GM21576 (cell line): ENCODE data around the gene MYH1.
"Not testable (repeated sequence)": the region's sequence is repeated elsewhere in the genome, so short reads cannot be mapped to it uniquely, and the experiment has no call there.

ENCODE experiments used
- ATAC-seq: cut with Tn5 transposase; IDR thresholded peaks from one replicate; pipeline ENCODE4 v1.9.1; 2021; ENCODE audit warnings: mild to moderate bottlenecking, moderate library complexity; ENCODE audit not compliant: unreplicated experiment

The MYH1 gene

DNA sequence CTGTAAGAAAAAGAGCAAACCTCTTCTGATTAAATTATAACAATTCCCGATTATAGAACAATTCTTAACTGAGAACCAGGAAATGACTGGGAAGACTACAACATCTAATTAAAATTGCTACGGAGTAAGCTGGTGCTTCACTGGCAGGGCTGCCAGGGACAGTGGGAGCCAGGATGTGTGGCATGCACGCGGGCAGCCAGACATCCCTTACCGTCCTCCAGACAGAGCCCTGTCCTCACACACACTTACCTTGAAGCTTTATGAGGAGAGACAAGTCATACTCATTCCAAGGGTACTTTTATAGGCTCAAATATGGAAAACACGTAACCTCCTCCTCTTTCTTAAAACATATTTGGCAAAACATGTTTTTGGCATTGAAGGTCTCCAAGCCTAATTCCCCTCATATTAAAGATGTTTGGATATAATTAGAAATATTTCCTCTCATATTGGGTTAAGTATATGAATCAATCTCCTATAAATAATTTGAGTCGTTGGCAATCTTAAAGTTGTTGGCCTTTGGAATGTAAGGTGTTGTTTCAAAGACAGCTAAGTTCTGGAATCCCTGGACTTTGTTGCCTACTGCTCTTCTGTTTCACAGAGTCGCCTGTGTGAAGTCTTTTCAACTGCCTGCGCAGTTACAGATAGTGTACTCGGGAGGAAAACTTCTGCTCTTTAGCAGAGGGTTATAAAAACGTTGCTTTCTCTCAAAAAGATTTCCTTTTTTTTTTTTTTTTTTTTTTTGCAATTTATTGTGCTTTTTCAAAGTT, at the start of gene MYH1:
TSS of gene MYH1 (minus strand) at position 272 of the 767 bp plus-strand sequence. CDS start 1,900 bp downstream, outside the sequence.
- no peak for ATAC-seq

- no peak for ATAC-seq
These were observed 45.8 kb upstream of the MYH1 start for GRCh38 chr17:10563991-10564660.

GRCh38 chr17:10558049-10558448, 39.7 kb upstream of the MYH1 start:
- ATAC-seq: no peak

DNA sequence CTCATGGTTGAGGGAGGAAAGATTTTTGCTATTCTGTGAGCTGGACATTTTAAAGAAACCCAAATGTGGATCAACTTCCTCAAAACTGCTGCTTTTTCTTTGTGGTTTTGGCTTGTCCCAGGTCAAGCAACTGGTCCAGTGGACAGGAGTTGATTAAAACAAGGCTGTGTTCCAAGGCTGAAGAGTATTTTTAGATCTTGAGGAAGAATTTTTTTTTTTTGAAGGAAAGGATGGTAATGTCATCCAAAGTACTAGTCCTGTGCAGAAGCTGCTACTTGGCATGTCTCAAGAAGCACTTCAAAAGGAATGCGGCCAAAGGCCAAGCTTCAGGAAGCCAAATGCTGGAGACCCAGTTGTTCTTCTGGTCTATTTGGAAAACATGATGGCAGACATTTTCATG, 39.1 kb upstream of the MYH1 start:
- ATAC-seq: no peak

- no peak for ATAC-seq
These were observed 38.1 kb upstream of the MYH1 start for GRCh38 chr17:10556301-10557005.

GRCh38 chr17:10550014-10550413, 31.7 kb upstream of the MYH1 start:
- no peak for ATAC-seq

DNA sequence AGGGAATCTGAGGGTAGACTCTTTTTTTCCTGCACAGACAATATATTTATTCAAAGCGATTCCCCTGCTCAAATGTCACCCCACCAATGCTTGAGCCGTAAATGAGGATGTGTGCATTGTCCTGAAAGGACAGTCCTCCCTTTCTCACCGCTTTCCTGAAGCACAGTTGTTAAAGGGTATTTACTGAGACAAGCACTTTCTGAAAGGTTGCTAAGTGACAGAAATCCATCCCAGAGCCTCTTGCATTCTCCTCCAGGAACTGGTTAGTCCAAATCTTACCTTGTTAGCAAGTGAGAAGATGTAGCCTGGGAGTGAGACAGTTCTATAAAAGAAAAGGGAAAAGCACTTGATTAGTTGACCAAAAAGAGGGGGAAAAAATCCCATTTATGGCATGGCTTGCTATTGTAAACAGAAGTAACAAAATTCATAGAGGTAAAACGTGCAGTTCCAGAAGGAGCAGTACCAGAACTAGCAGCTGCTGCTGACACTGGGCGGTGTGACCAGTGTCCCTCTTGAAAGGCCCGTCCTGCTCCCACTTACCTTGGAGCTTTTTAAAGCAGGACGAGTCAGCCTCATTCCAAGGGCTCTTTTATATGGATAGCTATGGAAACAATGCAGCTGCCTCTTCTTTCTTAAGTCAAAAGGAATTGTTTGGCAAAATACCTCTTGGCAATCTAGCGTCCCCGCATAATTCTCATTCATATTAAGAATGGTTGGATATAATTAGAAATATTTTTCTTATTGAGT, 30.9 kb upstream of the MYH1 start, which contains the start of gene MYH2:
TSS of gene MYH2 (minus strand) at position 563 of the 747 bp plus-strand sequence. CDS start 1,738 bp downstream, outside the sequence.
- no peak for ATAC-seq

DNA sequence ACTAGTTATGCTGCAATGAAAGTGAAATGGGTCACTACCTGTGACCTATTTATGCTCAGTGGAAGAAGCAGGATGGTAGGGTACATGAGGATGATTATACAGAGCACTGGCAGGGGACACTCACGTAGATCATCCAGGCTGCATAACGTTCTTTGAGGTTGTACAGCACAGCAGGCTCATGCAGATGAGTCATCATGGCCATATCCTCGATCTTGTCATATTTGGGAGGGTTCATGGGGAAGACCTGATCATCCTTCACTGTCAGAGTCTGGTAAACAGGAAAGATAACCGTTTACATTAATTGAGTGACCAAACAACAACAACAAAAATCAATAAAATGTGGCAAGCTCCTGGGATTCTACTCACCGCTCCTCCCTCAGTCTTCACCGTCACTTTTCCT, 29.0 kb upstream of the MYH1 start:
- ATAC-seq: no peak

DNA sequence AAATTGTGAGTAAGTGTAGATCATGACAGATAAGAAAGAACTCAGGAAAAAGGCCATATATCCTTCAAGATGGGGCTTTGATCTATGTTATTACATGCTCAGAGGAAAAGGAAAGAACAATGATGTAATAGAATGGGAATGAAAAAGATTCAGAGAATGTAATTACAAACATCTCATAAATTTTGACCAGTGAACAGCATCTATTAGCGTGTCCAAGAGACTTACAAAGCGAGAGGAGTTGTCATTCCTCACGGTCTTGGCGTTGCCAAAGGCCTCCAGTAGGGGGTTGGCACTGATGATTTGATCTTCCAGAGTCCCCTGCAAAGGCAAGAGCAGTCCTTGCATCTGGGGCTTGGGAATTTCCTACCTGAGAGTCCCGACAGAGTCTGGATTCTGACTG, 25.1 kb upstream of the MYH1 start:
- ATAC-seq: not testable (repeated sequence)

DNA sequence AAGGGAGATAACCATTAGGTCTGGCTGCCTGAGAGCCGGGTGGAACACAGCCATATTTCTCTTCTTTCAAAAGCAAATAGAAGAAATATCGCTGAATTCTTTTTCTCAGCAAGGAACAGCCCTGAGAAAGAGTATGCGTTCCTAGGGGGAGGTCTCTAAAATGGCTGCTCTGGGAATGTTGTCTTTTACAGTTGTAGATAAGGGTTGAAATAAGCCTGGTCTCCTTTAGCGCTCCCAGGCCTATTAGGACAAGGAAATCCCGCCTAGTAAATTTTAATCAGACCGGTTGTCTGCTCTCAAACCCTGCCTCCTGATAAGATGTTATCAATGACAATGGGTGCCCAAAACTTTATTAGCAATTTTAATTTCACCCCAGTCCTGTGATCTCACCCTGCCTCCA, 22.8 kb upstream of the MYH1 start:
- not testable (repeated sequence) for ATAC-seq

GRCh38 chr17:10532026-10532425, 13.7 kb upstream of the MYH1 start:
- ATAC-seq: no peak

DNA sequence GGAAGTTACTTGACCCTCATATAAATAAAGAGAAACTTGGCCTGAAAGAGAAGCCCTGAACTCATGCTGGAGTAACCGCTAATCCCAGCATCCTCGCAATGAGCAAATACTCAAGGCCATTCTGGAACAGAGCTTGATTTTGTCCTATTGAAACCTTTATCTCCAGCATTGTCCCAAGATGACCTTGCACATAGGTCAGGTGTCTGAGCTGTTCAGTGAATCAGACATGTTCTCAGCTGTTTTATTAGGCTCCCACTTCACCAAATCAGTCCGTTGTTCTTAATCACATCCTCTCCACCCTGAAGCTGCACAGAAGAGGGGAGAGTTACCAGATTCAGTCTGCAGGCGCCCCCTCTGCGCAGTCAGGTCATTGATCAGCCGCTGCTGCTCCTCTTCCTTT, 9.1 kb upstream of the MYH1 start:
- no peak for ATAC-seq

DNA sequence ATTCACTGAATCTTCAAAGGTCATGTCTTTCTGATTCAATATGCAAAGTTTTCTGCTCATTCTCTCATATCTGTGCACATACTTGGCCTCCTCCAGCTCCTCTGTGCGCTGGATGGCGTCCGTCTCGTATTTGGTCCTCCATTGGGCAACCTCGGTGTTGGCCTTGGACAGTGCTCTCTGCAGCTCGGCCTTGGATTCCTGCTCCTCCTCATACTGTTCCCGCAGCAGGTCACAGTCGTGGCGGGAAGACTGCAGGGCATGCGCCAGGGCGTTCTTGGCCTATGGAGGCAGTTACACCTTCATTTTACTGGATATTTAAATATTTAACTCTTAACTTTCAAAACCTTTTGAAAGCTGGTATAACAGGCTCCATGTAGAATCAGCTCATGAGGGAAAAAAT, 8.2 kb upstream of the MYH1 start:
- ATAC-seq: no peak

- ATAC-seq: no peak
These were observed 4.7 kb upstream of the MYH1 start for GRCh38 chr17:10523064-10523463.

GRCh38 chr17:10521949-10522348, 3.6 kb upstream of the MYH1 start:
- ATAC-seq: no peak

DNA sequence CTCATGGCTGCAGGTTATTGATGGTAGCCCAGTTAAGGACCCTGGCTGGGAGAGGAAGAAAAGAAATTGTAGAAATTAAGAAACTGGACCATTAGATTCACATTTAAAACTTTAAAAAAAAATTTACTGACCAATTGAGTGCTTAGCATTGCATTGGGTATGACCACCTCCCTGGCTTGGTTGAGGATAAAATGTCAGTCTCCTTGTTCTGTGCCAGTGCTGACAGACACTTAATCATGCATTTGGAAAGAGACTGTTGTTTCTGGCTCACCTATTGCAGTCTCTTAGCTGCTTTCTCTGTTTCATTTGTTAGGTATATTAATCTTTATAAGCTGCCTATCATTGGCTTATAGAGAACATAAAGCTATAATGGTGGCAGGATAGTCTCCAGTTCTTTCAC, 1.7 kb downstream of the MYH1 start:
- no peak for ATAC-seq

GRCh38 chr17:10516065-10516464, 2.3 kb downstream of the MYH1 start:
- no peak for ATAC-seq

DNA sequence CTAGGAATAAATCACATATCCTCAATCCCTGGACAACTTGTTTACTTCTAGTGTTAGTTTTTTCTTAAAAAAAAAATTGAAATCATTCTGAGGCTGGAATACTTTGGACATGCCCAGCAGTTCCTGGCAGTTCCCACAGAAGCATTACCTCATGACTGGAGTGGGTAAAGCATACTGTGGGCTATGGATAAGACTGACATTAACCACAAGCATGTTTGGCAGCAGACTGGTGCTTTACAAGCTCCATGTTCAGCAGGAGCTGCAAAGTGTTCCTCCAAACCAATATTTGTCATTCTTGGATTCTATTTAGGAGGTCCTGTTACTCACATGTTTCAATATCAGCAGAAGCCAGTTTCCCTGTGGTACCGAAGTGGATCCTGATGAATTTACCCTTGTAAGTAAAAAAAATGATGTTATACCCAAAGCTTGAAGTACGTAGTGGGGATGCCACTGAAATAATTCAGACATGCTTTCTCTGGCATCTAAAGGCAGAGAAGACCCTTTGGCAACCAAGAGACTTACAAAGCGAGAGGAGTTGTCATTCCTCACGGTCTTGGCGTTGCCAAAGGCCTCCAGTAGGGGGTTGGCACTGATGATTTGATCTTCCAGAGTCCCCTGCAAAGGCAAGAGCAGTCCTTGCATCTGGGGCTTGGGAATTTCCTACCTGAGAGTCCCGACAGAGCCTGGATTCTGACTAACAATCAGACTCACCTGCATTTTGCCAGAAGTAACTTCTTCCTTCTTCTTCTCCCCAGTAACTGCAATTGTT, 4.9 kb downstream of the MYH1 start:
- ATAC-seq: no peak

- ATAC-seq: no peak
These were observed 5.5 kb downstream of the MYH1 start for GRCh38 chr17:10512856-10513255.

- ATAC-seq: no peak
These were observed 18.4 kb downstream of the MYH1 start for GRCh38 chr17:10499950-10500349.
